ENCODE measurements around the gene SLC27A5.

- TF ChIP-seq ZNF558 (tag by site-specific recombination; IDR thresholded peaks at IDR 0.05) (no peak), CTCF (tag by site-specific recombination; IDR thresholded peaks at IDR 0.05) (no peak), ZNF157 (tag by site-specific recombination; IDR thresholded peaks at IDR 0.05) (no peak), ZNF785 (tag by site-specific recombination; IDR thresholded peaks at IDR 0.05) (no peak), ZBTB1 (tag by site-specific recombination; IDR thresholded peaks at IDR 0.05) (no peak), ZNF692 (tag by site-specific recombination; IDR thresholded peaks at IDR 0.05) (no peak), OSR2 (tag by site-specific recombination; IDR thresholded peaks at IDR 0.05) (no peak), ZNF292 (tag by site-specific recombination; IDR thresholded peaks at IDR 0.05; ENCODE audit: borderline replicate concordance, low read depth) (no peak), ZBTB7A (tag by site-specific recombination; IDR thresholded peaks at IDR 0.05; ENCODE audit: low read depth) (no peak), ZNF658 (tag by site-specific recombination; IDR thresholded peaks at IDR 0.05) (no peak), ZNF354C (tag by site-specific recombination; IDR thresholded peaks at IDR 0.05; ENCODE audit: borderline replicate concordance, low read depth) (no peak), ZBTB20 (tag by site-specific recombination; IDR thresholded peaks at IDR 0.05) (no peak)
Observed at GRCh38 chr19:58511353-58512208, at the start of gene SLC27A5.
